T-helper 17 cell (primary cell): ENCODE results near the gene CACFD1. TPM values are rescaled to one million over a fixed set of nuclear protein-coding genes. Genes with fewer than 3 reads are reported as not detected.

Experiments used
- ATAC-seq: fragments of 150-1000 bp; cut with Tn5 transposase; 2 replicates; pipeline ENCODE4 v1.10.0; 2021; ENCODE audit warnings: mild to moderate bottlenecking, moderate library complexity
- DNase-seq, 3 donors: peaks; one replicate each; pipeline versions ENCODE4 v3.0.0 to v3.0.0-alpha.2; 2020 to 2021
- H3K9me3 ChIP-seq: one replicate; pipeline ENCODE4 v1.7.0; 2013; ENCODE audit warnings: low read length, mild to moderate bottlenecking; ENCODE audit not compliant: control insufficient read depth, poor library complexity, severe bottlenecking
- H3K27ac Mint-ChIP-seq: one replicate; pipeline ENCODE4 v1.8.0; 2022; ENCODE audit warnings: mild to moderate bottlenecking, moderate library complexity, mixed read lengths
- H3K27me3 Mint-ChIP-seq: one replicate; pipeline ENCODE4 v1.8.0; 2022; ENCODE audit warnings: mixed read lengths
- H3K36me3 Mint-ChIP-seq: one replicate; pipeline ENCODE4 v1.8.0; 2022; ENCODE audit warnings: low read depth, mixed read lengths
- H3K4me1 Mint-ChIP-seq: one replicate; pipeline ENCODE4 v1.8.0; 2022; ENCODE audit warnings: mild to moderate bottlenecking, mixed read lengths
- H3K4me3 Mint-ChIP-seq: one replicate; pipeline ENCODE4 v1.8.0; 2022; ENCODE audit warnings: mild to moderate bottlenecking, moderate library complexity, mixed read lengths
- total RNA-seq, 4 donors: library from RNA in 2 of 4; stranded (reverse) in 2 of 4; gene quantifications; one replicate each; pipeline ENCODE4 v1.2.3 and lab custom pipeline; 2022 to 2026

Gene CACFD1
- total RNA-seq, 2 donors from 2014 or later = 1.4 to 3.8 TPM

- no peak for DNase-seq
- peaks cover 4% of the 10 kb centered on the region for H3K36me3 Mint-ChIP-seq
- peaks cover 4% of the 10 kb centered on the region for H3K4me1 Mint-ChIP-seq
- H3K4me3 Mint-ChIP-seq = no peak overlapping the region
- no peak overlapping the region for H3K27ac Mint-ChIP-seq
- H3K27me3 Mint-ChIP-seq = peaks cover 32% of the 10 kb centered on the region
- ATAC-seq = no peak
- H3K9me3 ChIP-seq = no peaks in the 10 kb centered on the region
Observed at GRCh38 chr9:133518706-133519449, 59.1 kb downstream of the CACFD1 start.

DNA sequence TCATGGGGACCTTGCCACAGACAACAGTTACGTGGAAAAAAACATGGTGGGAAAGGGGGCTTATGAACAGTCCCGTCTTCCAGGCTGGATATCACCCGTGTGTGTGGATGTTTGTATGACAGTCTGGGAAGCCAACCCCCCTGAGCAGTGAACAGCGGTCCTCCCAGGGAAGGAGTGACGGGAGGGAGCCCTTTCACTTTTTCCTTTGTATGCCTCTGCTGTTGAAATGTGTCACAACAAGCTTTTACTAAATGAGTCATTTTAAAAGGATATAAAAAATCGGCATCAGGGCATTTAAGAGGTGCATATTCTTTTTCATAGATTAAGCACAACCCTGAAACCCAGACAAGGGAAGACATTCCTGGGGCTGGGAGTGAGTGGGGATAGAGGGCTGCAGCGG, 59.9 kb downstream of the CACFD1 start:
- ATAC-seq (no peak), DNase-seq (no peak)
- H3K4me1 Mint-ChIP-seq = peaks cover 4% of the 10 kb centered on the region
- H3K27me3 Mint-ChIP-seq = peaks cover 34% of the 10 kb centered on the region
- peaks cover 4% of the 10 kb centered on the region for H3K36me3 Mint-ChIP-seq
- H3K4me3 Mint-ChIP-seq = no peak overlapping the region
- H3K9me3 ChIP-seq = no peaks in the 10 kb centered on the region
- no peak overlapping the region for H3K27ac Mint-ChIP-seq

DNA sequence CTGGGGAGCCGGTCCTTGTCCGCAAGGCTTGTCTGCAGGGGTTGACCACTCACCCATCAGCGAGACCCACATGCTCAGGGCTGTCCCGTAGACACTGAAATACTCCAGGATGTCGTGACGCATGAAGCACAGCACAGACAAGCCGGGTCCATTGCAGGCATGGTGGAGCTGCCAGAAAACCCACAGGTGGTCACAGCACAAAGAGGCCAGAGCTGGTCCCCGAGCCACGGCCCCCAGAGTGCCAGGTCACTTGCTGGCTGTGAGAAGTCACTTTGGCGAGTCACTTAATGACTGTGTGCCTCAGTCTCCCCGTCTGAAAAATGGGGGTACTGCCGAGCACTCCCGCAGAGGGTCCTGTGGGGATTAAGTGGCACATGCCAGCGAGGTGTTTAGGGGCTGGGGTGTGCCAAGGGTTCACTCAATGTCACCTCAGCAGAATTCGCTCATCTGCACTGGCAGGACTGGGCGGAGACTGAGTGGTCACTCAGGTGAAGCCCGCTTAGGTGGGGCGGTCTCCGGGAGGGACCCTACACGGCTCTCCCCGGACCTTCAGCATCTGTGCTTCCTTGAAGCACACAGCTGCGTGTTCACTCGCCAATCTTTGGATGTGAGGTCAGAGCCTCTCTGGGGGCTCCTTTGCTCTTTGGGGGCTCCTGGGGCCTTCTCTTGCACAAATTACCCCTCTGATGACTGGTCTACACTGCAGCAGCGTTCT, 60.5 kb downstream of the CACFD1 start:
- Mint-ChIP-seq H3K27ac (no peak overlapping the region), H3K4me1 (peaks cover 4% of the 10 kb centered on the region), H3K27me3 (peaks cover 34% of the 10 kb centered on the region), H3K36me3 (peaks cover 4% of the 10 kb centered on the region), H3K4me3 (no peak overlapping the region)
- no peak for DNase-seq
- no peaks in the 10 kb centered on the region for H3K9me3 ChIP-seq
- ATAC-seq = no peak

Other genes starting within 250 kb of the CACFD1 start
- gene ABO, start 184.8 kb upstream of the CACFD1 start, total RNA-seq = 1 to 10 TPM; 2.1 to 3.8 TPM
- gene SURF6, start 123.8 kb upstream of the CACFD1 start, total RNA-seq = 10 to 100 TPM; 13.6 to 14.0 TPM
- gene MED22, start 111.8 kb upstream of the CACFD1 start, total RNA-seq = 10 to 100 TPM; 23.4 to 23.6 TPM
- 1,000 to 10,000 TPM; 2,417 to 2,552 TPM for gene RPL7A, start 111.8 kb upstream of the CACFD1 start, total RNA-seq
- gene SURF1, start 103.5 kb upstream of the CACFD1 start, total RNA-seq = 10 to 100 TPM; 34.9 to 46.9 TPM
- gene SURF2, start 103.4 kb upstream of the CACFD1 start, total RNA-seq = 10 to 100 TPM; 14.1 to 16.0 TPM
- 100 to 1,000 TPM; 116 to 124 TPM for gene SURF4, start 83.9 kb upstream of the CACFD1 start, total RNA-seq
- gene STKLD1, start 83.6 kb upstream of the CACFD1 start, total RNA-seq = under 1 TPM; 0.72 to 0.81 TPM
- gene REXO4, start 42.0 kb upstream of the CACFD1 start, total RNA-seq = 10 to 100 TPM; 17.0 to 23.4 TPM
- gene ADAMTS13, start 37.6 kb upstream of the CACFD1 start, total RNA-seq = 1 to 10 TPM; 1.1 to 1.9 TPM
- gene SLC2A6, start 19.1 kb downstream of the CACFD1 start, total RNA-seq = 1 to 10 TPM; 1.5 to 3.4 TPM
- not detected for gene MYMK, start 65.0 kb downstream of the CACFD1 start, total RNA-seq
- not detected for gene ADAMTSL2, start 74.7 kb downstream of the CACFD1 start, total RNA-seq
- not detected for gene FAM163B, start 149.4 kb downstream of the CACFD1 start, total RNA-seq
- under 1 TPM in 1 of 2 donors, not detected in 1; 0.18 TPM for gene DBH, start 176.4 kb downstream of the CACFD1 start, total RNA-seq